Neural crest cell (in vitro differentiated cells): ENCODE measurements around the gene CACNA1H. TPM values are rescaled to one million over a fixed set of nuclear protein-coding genes. Genes with fewer than 3 reads are reported as not detected.

ENCODE experiments used
- DNase-seq: peaks from one replicate; pipeline ENCODE4 v3.0.0; 2021; ENCODE audit warnings: low read depth, mixed read lengths, low spot score
- H3K27ac Mint-ChIP-seq: one replicate; pipeline ENCODE4 v1.8.0; 2021; ENCODE audit warnings: mild to moderate bottlenecking, mixed read lengths; ENCODE audit not compliant: unreplicated experiment
- H3K27me3 Mint-ChIP-seq: 2 replicates; pipeline ENCODE4 v1.8.0; 2021; ENCODE audit warnings: low read depth, mild to moderate bottlenecking, mixed read lengths
- H3K36me3 Mint-ChIP-seq: 2 replicates; pipeline ENCODE4 v1.8.0; 2021; ENCODE audit warnings: low read depth, mild to moderate bottlenecking, mixed read lengths
- H3K4me1 Mint-ChIP-seq: 2 replicates; pipeline ENCODE4 v1.8.0; 2021; ENCODE audit warnings: mixed read lengths
- H3K4me3 Mint-ChIP-seq: one replicate; pipeline ENCODE4 v1.8.0; 2021; ENCODE audit warnings: mild to moderate bottlenecking, mixed read lengths
- H3K9me3 Mint-ChIP-seq: 2 replicates; pipeline ENCODE4 v1.8.0; 2021; ENCODE audit warnings: mixed read lengths
- total RNA-seq: library from RNA; stranded (reverse); gene quantifications from 2 replicates; pipeline ENCODE4 v1.2.1, GENCODE V29; 2021
- TF ChIP-seq, protein P1 (sequence below): fragments of 200-600 bp; sonication (generic); conservative IDR thresholded peaks from 2 replicates; pipeline ENCODE4 v1.5.0; 2021; ENCODE audit warnings: antibody characterized with exemption, mild to moderate bottlenecking

The CACNA1H gene
- total RNA-seq, 1 donor from 2014 or later: 10.7 TPM

DNA sequence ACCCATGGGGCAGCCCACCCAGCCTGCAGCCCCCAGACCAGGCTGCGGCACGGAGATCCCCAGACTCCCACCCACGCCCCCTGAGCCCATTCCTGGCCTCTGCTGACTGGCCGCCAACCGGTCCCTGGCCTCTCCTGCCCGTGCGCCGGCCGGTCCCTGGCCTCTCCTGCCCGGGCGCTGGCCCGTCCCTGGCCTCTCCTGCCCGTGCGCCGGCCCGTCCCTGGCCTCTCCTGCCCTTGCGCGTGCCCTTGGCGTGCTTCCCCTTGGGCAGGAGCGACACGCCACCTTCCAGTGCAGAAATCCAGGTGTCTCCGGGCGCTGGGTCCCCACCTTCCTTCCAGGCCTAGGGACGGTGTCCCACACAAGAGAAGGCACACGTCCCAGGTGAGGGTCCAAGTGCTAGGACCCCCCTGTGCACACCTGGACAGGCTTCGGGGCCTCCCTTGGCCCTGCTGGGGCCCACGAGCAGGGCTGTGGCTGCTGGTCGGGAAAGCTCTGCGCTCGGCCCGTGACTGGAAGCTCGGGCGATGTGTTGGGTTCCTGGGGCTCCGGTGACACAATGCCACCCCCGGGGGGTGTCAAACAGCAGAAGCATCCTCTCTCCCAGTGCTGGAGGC lies 21.4 kb upstream of the CACNA1H start:
- Mint-ChIP-seq H3K4me1 (no peaks in the 10 kb centered on the region), H3K36me3 (no peaks in the 10 kb centered on the region)
- TF ChIP-seq, protein P1, sequence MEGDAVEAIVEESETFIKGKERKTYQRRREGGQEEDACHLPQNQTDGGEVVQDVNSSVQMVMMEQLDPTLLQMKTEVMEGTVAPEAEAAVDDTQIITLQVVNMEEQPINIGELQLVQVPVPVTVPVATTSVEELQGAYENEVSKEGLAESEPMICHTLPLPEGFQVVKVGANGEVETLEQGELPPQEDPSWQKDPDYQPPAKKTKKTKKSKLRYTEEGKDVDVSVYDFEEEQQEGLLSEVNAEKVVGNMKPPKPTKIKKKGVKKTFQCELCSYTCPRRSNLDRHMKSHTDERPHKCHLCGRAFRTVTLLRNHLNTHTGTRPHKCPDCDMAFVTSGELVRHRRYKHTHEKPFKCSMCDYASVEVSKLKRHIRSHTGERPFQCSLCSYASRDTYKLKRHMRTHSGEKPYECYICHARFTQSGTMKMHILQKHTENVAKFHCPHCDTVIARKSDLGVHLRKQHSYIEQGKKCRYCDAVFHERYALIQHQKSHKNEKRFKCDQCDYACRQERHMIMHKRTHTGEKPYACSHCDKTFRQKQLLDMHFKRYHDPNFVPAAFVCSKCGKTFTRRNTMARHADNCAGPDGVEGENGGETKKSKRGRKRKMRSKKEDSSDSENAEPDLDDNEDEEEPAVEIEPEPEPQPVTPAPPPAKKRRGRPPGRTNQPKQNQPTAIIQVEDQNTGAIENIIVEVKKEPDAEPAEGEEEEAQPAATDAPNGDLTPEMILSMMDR: no peak

DNA sequence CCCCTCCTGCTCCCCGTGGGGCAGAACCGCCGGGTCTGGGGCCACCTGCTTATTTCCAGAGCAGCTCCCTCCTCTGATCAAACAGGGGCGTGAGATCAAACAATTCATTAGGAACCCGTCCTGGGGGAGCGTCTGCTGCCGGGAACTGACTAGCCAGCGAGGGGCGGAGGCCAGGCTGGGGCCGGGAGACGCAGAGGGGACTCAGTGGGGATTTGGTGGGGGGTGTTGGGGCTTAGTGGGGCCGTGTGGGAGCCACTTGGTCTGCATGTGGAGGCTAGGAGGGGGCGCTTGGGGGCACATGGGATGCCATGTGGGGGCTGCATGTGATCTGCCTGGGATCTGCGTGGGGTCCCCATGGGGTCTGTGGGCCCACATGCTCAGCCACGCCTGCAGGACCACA lies 20.5 kb upstream of the CACNA1H start:
- Mint-ChIP-seq H3K27ac (no peak overlapping the region), H3K27me3 (no peaks in the 10 kb centered on the region), H3K4me3 (no peak overlapping the region), H3K4me1 (no peaks in the 10 kb centered on the region), H3K36me3 (no peaks in the 10 kb centered on the region), H3K9me3 (no peaks in the 10 kb centered on the region)
- no peak for DNase-seq
- TF ChIP-seq, protein P1: no peak

More for the DNA sequence above, 21.4 kb upstream of the CACNA1H start:
- no peaks in the 10 kb centered on the region for H3K9me3 Mint-ChIP-seq
- H3K27me3 Mint-ChIP-seq: no peaks in the 10 kb centered on the region
- no peak overlapping the region for H3K4me3 Mint-ChIP-seq
- no peak for DNase-seq
- no peak overlapping the region for H3K27ac Mint-ChIP-seq

DNA sequence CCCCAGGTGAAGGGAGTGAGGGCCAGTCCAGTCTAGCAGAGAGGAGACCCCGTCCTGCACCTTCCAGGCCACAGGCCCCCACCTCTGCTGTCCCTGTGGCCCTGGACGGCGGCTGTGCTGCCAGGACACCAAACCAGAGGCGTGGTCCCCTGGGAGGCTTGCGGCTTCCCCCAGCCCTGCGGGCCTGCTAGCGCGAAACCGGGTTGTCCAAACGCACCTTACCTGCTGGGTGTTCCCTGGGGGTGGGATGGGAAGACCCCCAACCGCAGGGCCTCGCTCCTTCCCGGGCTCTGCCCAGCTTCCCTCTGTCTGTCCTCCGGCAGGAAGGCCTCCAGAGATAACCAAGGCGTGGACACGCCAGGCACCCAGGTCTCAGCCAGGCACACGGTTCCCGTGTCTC lies 19.6 kb upstream of the CACNA1H start:
- H3K4me3 Mint-ChIP-seq: no peak overlapping the region
- TF ChIP-seq, protein P1: no peak
- no peak overlapping the region for H3K27ac Mint-ChIP-seq
- no peaks in the 10 kb centered on the region for H3K9me3 Mint-ChIP-seq
- no peaks in the 10 kb centered on the region for H3K27me3 Mint-ChIP-seq
- H3K4me1 Mint-ChIP-seq: no peaks in the 10 kb centered on the region
- no peak for DNase-seq
- H3K36me3 Mint-ChIP-seq: no peaks in the 10 kb centered on the region

DNA sequence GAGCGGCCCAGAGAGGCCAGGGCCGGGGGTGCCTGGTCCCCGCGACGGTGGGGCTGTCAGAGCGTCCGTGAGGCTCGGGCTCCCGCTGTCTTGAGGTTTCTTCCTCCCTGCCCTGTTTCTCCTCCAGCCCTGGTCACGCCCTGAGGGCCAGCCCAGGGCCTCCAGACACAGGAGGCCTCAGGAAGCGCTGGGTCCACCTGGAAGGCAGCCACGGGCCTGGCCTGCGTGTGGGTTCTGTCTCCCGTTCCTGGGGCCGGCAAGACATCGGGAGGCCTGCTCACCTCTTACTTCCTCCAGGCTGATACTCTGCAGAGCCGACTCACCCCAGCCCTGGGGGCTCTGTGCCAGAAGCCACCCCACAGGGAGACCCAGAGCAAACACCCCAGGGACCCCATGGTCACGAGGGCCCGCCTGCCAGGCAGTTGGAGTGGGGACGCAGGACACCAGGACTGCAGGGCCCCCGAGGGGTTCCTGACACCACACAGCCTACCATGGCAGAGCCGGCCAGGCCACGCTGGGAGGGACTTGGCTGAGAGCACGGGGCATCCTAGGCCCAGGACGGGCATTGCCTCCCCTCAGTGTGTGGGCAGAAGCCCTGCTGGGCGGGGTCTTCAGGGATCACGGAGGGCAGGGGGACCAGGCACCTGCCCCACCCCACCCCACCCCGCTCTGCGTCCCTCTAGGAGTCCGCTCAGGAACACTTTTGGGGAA lies 18.9 kb upstream of the CACNA1H start:
- Mint-ChIP-seq H3K36me3 (no peaks in the 10 kb centered on the region), H3K9me3 (no peaks in the 10 kb centered on the region), H3K27me3 (no peaks in the 10 kb centered on the region), H3K4me3 (no peak overlapping the region), H3K27ac (no peak overlapping the region), H3K4me1 (no peaks in the 10 kb centered on the region)
- TF ChIP-seq, protein P1: no peak
- no peak for DNase-seq

DNA sequence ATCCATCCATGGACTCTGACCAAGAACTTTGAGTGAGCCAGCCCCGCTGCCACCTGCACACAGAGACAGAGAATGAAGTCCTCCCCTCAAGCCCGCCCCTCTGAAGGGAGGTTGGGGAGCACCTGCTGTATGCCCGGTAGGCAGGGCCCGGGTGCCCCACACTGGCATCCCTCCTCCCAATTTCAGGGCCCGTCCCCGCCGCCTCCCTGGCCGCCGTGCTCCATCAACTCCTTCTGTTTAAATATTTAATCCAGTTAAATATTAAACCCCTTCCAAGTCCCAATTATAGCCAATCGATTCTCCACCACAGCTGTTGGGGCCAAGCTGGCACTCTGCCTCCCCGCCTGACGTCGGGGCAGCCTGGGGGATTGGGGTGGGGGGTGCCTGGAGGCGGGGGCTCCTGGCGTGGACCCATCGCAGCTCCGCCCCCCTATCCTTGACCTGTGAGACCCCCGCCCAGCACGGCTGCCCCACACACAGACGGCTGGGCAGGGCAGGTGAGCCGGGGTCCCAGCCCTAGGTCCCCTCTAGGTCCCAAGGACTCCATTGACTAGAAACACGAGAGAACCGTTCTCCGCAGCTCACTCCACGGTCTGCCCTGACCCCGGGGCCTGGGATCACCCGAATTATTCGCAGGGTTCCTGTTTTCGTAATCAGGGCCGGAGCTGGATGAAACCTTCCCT lies 18.0 kb upstream of the CACNA1H start:
- no peak overlapping the region for H3K4me3 Mint-ChIP-seq
- no peaks in the 10 kb centered on the region for H3K27me3 Mint-ChIP-seq
- no peak for DNase-seq
- no peaks in the 10 kb centered on the region for H3K36me3 Mint-ChIP-seq
- H3K27ac Mint-ChIP-seq: no peak overlapping the region
- no peaks in the 10 kb centered on the region for H3K9me3 Mint-ChIP-seq
- no peaks in the 10 kb centered on the region for H3K4me1 Mint-ChIP-seq
- TF ChIP-seq, protein P1: no peak
